Endothelial cell of umbilical vein (primary cell): ENCODE data around the gene LMAN1L.

Experiments used
- EZH2 ChIP-seq: IDR thresholded peaks from 2 replicates; pipeline ENCODE4 v1.6.1; 2012; ENCODE audit warnings: borderline replicate concordance, low read depth, mild to moderate bottlenecking, moderate library complexity, low read length, inconsistent platforms; ENCODE audit not compliant: severe bottlenecking
- FOS ChIP-seq: IDR thresholded peaks from 2 replicates; pipeline ENCODE4 v1.6.1; 2011; ENCODE audit warnings: mild to moderate bottlenecking, low read length, moderate library complexity, borderline replicate concordance; ENCODE audit not compliant: insufficient read depth
- GATA2 ChIP-seq: IDR thresholded peaks from 2 replicates; pipeline ENCODE4 v1.7.0; 2011; ENCODE audit warnings: low read depth, mild to moderate bottlenecking, moderate library complexity, mixed read lengths, low read length; ENCODE audit not compliant: insufficient read length, insufficient read depth
- JUN ChIP-seq: IDR thresholded peaks from 2 replicates; pipeline ENCODE4 v1.6.1; 2011; ENCODE audit warnings: borderline replicate concordance, low read depth; ENCODE audit not compliant: insufficient read length, insufficient read depth
- MAX ChIP-seq: IDR thresholded peaks from 2 replicates; pipeline ENCODE4 v1.6.1; 2011; ENCODE audit not compliant: insufficient read depth, insufficient read length
- MYC ChIP-seq: IDR thresholded peaks from one replicate; pipeline ENCODE4 v1.6.1; 2011; ENCODE audit warnings: mild to moderate bottlenecking, low read depth, low read length
- POLR2A ChIP-seq: IDR thresholded peaks from 2 replicates; pipeline ENCODE4 v1.6.1; 2012; ENCODE audit warnings: low read depth, mild to moderate bottlenecking, control low read depth, low read length
- POLR2AphosphoS5 ChIP-seq: IDR thresholded peaks from 2 replicates; pipeline ENCODE4 v1.6.1; 2012; ENCODE audit warnings: low read depth, mild to moderate bottlenecking, control low read depth, low read length, moderate library complexity; ENCODE audit not compliant: insufficient read depth
- TF ChIP-seq, protein P1 (sequence below), 2 donors: IDR thresholded peaks; 1 replicate in 1 of 2; 2 replicates in 1 of 2; pipeline ENCODE4 v1.5.1; 2011; ENCODE audit warnings: low read length in 2 of 2, mild to moderate bottlenecking in 2 of 2, moderate library complexity in 2 of 2, control low read depth in 1 of 2, inconsistent platforms in 1 of 2, low read depth in 1 of 2; ENCODE audit not compliant: insufficient read depth in 1 of 2; ENCODE audit errors: extremely low read depth in 1 of 2

GRCh38 chr15:74856537-74856936 lies 43.9 kb downstream of the LMAN1L start:
- TF ChIP-seq FOS, result no peak
- TF ChIP-seq POLR2A, result no peak
- TF ChIP-seq MAX, result no peak
- no peak for TF ChIP-seq JUN
- no peak for TF ChIP-seq MYC
- TF ChIP-seq, protein P1, sequence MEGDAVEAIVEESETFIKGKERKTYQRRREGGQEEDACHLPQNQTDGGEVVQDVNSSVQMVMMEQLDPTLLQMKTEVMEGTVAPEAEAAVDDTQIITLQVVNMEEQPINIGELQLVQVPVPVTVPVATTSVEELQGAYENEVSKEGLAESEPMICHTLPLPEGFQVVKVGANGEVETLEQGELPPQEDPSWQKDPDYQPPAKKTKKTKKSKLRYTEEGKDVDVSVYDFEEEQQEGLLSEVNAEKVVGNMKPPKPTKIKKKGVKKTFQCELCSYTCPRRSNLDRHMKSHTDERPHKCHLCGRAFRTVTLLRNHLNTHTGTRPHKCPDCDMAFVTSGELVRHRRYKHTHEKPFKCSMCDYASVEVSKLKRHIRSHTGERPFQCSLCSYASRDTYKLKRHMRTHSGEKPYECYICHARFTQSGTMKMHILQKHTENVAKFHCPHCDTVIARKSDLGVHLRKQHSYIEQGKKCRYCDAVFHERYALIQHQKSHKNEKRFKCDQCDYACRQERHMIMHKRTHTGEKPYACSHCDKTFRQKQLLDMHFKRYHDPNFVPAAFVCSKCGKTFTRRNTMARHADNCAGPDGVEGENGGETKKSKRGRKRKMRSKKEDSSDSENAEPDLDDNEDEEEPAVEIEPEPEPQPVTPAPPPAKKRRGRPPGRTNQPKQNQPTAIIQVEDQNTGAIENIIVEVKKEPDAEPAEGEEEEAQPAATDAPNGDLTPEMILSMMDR (IDR thresholded peaks at IDR 0.05; ENCODE audit: extremely low read depth in 1 of 2, insufficient read depth in 1 of 2, low read depth in 1 of 2, low read length in 2 of 2), result no peak
- no peak for TF ChIP-seq POLR2AphosphoS5
- no peak for TF ChIP-seq EZH2
- TF ChIP-seq GATA2, result no peak
